Ovary (tissue), 9 donors: Measurements from ENCODE around the gene EPM2A. TPM values are rescaled to one million over a fixed set of nuclear protein-coding genes. Genes with fewer than 3 reads are reported as not detected.

ENCODE experiments used
- DNase-seq, 5 donors: peaks; one replicate each; pipeline ENCODE4 v3.0.0-alpha.2; 2019 to 2020
- H3K27ac ChIP-seq, 2 donors: fragments of 200-600 bp; one replicate each; pipeline versions ENCODE4 v1.5.1 to v1.8.0; 2019 to 2022
- H3K27me3 ChIP-seq: fragments of 200-600 bp; one replicate; pipeline ENCODE4 v1.8.0; 2022
- H3K36me3 ChIP-seq: fragments of 200-600 bp; sonication (generic); one replicate; pipeline ENCODE4 v1.5.1; 2019
- H3K4me1 ChIP-seq: one replicate; pipeline ENCODE4 v1.8.1; 2013; ENCODE audit warnings: mild to moderate bottlenecking, moderate library complexity; ENCODE audit not compliant: insufficient read depth
- H3K4me3 ChIP-seq: fragments of 200-600 bp; sonication (generic); one replicate; pipeline ENCODE4 v1.5.1; 2017
- H3K9me3 ChIP-seq, 2 donors: fragments of 200-600 bp in 1 of 2; sonication (generic) in 1 of 2; one replicate each; pipeline versions ENCODE4 v1.5.1 to v1.8.1; 2013 to 2019; ENCODE audit warnings: mild to moderate bottlenecking in 1 of 2, moderate library complexity in 1 of 2
- EP300 ChIP-seq: sonication (generic); formaldehyde crosslinking; IDR thresholded peaks from one replicate; pipeline ENCODE4 v1.6.1; 2017; ENCODE audit warnings: antibody characterized with exemption
- POLR2A ChIP-seq: fragments of 450-650 bp; IDR thresholded peaks from one replicate; pipeline ENCODE4 v1.6.1; 2017; ENCODE audit warnings: antibody characterized with exemption, mild to moderate bottlenecking, moderate library complexity
- WGBS, 3 donors: extraction: QIAGEN DNeasy Blood & Tissue Kit in 1 of 3; methylation state at CpG; one replicate each; pipeline versions ENCODE4 v1.1.5 to v1.1.7; 2013 to 2017; 5-methylcytosine and 5-hydroxymethylcytosine counted together
- intact Hi-C, 4 donors: fragments of 100-400 bp; cut with DNase I; formaldehyde crosslinking; loops; one replicate each; pipeline versions ENCODE4 v1.11.0 to v1.15.1; 2022 to 2023
- polyA plus RNA-seq, 2 donors: library from polyadenylated mRNA; stranded (reverse); fragments of 200-250 nt in 1 of 2; fragments of 350-450 nt in 1 of 2; fragmentation: Illumina TruSeq in 1 of 2; extraction: RNeasy Lipid Tissue Mini Kit (QIAGEN cat#74804) in 1 of 2; gene quantifications; one replicate each; pipeline ENCODE4 v1.2.3, GENCODE V29; 2013 to 2014
- total RNA-seq, 7 donors: library from RNA; depleted of rRNA in 2 of 7; stranded (reverse); fragments of >200 nt in 2 of 7; fragmentation: NEBNext Ultra II Directional in 3 of 7; extraction: Animal tissue kit (Norgen Biotek cat#: 25700) in 3 of 7; gene quantifications; one replicate each; pipeline versions ENCODE4 v1.1.0 to v1.2.4, GENCODE V29; 2016 to 2023
- TF ChIP-seq, protein P1 (sequence below), 3 donors: fragments of 450-650 bp in 2 of 3; fragments of 200-600 bp in 1 of 3; IDR thresholded peaks; one replicate each; pipeline versions ENCODE4 v1.5.1 to v1.8.0; 2016 to 2022; ENCODE audit warnings: antibody characterized with exemption in 3 of 3, mild to moderate bottlenecking in 1 of 3
- donor health status: DM: no; HTN: no; CAD: no; lungs with moderate emphysema.
- donor health status: DM: no; HTN: no; CAD: no.
- donor health status: Bipolar disorder and iron deficiency.
- donor health status: DM: yes; HTN: yes; CAD: no.
- donor health status: DM: no; HTN: no; CAD: no.
- donor health status: DM: yes; HTN: yes; CAD: no.

EPM2A gene
- total and polyA plus RNA-seq, 9 donors: 6.0 to 23.9 (median 17.5) TPM

DNA sequence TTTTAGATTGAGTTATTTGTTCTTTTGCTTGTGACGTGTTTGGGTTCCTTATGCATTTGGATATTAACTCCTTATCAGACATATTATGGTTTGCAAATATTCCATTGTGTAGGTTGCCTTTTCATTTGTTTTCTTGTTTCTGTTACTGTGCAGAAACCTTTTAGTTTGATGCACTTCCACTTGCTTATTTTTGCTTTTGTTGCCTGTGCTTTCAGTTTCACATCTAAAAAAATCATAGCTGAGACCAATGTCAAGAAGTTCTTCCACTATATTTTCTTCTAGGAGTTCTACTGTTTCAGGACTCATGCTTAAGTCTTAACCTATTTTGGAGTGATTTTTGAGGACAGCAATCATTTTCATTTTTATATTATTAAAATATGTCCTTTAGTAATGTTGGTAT lies 113.5 kb downstream of the EPM2A start:
- Histone ChIP-seq H3K4me1 (no peaks in the 10 kb centered on the region), H3K27ac (no peak overlapping the region), H3K9me3 (no peaks in the 10 kb centered on the region), H3K27me3 (no peaks in the 10 kb centered on the region), H3K36me3 (no peaks in the 10 kb centered on the region), H3K4me3 (no peak overlapping the region)
- TF ChIP-seq EP300: no peak
- TF ChIP-seq, protein P1, sequence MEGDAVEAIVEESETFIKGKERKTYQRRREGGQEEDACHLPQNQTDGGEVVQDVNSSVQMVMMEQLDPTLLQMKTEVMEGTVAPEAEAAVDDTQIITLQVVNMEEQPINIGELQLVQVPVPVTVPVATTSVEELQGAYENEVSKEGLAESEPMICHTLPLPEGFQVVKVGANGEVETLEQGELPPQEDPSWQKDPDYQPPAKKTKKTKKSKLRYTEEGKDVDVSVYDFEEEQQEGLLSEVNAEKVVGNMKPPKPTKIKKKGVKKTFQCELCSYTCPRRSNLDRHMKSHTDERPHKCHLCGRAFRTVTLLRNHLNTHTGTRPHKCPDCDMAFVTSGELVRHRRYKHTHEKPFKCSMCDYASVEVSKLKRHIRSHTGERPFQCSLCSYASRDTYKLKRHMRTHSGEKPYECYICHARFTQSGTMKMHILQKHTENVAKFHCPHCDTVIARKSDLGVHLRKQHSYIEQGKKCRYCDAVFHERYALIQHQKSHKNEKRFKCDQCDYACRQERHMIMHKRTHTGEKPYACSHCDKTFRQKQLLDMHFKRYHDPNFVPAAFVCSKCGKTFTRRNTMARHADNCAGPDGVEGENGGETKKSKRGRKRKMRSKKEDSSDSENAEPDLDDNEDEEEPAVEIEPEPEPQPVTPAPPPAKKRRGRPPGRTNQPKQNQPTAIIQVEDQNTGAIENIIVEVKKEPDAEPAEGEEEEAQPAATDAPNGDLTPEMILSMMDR (IDR thresholded peaks at IDR 0.05): no peak
- no peak for TF ChIP-seq POLR2A
- no peak for DNase-seq
- intact Hi-C loops: no loop called here
- 54 to 71% (median 70%) methylated on average over 1 of the region's 1 CpG for WGBS, 3 donors

DNA sequence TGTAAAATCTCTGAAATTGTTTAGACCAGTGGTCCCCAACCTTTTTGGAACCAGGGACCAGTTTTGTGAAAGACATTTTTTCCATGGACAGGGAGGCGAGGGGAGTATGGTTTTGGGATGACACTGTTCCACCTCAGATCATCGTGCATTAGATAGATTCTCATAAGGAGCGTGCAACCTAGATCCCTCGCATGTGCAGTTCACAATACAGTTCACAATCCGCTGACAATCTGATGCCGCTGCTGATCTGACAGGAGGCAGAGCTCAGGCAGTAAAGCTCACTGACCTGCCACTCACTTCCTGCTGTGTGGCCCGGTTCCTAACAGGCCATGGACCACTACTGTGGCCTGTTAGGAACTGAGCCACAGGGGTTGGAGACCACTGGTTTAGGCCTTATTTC lies 115.2 kb downstream of the EPM2A start:
- Histone ChIP-seq H3K27ac (no peak overlapping the region), H3K4me1 (no peaks in the 10 kb centered on the region), H3K36me3 (no peaks in the 10 kb centered on the region), H3K4me3 (no peak overlapping the region), H3K9me3 (no peaks in the 10 kb centered on the region), H3K27me3 (no peaks in the 10 kb centered on the region)
- 86 to 89% (median 87%) methylated on average over 7 of the region's 7 CpGs for WGBS, 3 donors
- intact Hi-C loops: no loop called here
- DNase-seq: no peak
- TF ChIP-seq POLR2A (no peak), EP300 (no peak)
- TF ChIP-seq, protein P1 (IDR thresholded peaks at IDR 0.05): no peak

DNA sequence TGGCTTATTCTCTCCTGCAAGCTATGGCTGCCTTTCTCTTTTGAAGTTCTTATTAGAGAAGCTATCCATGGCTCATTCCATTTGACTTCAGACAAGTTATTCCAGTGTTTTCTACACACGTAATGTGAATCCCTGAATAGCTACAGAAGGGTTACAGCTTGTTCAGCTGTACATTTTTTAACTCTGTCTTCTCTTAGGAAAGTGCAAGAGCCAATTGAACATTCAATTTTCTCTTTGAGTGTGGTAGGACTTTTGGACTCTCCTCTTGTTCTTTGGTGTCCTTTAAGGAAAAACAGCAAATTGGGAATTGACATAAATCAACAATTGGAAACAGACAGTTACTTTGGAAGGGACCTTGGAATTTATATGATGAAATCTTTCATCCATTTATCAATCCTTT lies 125.8 kb downstream of the EPM2A start:
- H3K4me3 ChIP-seq: no peak overlapping the region
- H3K9me3 ChIP-seq: no peaks in the 10 kb centered on the region
- no peaks in the 10 kb centered on the region for H3K36me3 ChIP-seq
- intact Hi-C loops: no loop called here
- H3K27ac ChIP-seq: no peak overlapping the region
- 54 to 70% (median 58%) methylated on average over 1 of the region's 1 CpG for WGBS, 3 donors
- H3K4me1 ChIP-seq: no peaks in the 10 kb centered on the region
- no peak for DNase-seq
- no peaks in the 10 kb centered on the region for H3K27me3 ChIP-seq
- TF ChIP-seq, protein P1 (IDR thresholded peaks at IDR 0.05): no peak
- TF ChIP-seq EP300 (no peak), POLR2A (no peak)

DNA sequence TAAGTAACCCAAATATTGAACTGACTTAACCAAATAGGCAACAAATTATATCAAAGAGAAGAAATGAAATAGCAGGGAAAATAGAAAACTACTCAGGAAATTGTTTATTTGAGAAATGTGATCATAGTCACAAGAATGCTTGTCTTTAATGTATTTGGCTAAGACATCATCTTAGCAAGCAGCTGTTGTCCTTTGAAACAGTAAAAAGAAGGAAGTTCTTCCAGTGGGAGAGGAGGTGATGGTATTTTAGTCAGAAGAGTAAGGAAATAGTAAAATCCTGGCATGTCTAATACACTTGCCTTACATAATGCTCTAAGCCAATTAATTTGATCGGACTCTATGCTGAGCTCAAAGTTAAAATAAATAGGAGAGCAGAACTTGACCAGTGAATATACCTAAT lies 126.5 kb downstream of the EPM2A start:
- TF ChIP-seq POLR2A (no peak), EP300 (no peak)
- TF ChIP-seq, protein P1 (IDR thresholded peaks at IDR 0.05): no peak
- Histone ChIP-seq H3K27ac (no peak overlapping the region), H3K4me1 (no peaks in the 10 kb centered on the region), H3K27me3 (no peaks in the 10 kb centered on the region), H3K4me3 (no peak overlapping the region), H3K9me3 (no peaks in the 10 kb centered on the region), H3K36me3 (no peaks in the 10 kb centered on the region)
- no peak for DNase-seq
- intact Hi-C loops: no loop called here
- WGBS, 3 donors: 82 to 95% (median 87%) methylated on average over 1 of the region's 1 CpG

DNA sequence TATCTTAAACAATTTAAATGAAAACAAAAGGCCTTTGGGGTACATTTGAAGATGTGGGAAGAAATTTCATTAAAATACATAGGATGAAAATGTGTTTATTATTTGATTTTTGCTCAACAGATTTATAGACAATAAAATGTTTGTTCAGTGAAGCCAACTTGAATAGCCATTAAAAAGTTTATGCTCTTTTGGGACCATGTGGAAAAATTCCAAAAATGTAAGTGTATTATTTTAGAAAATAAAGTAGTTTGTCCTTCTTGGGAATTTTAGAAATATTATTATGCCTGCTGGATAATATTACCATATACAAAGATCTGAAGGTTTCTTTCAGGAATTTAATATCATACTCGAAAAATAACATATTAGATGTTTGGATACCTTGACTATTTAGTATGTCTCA lies 131.3 kb downstream of the EPM2A start:
- H3K27me3 ChIP-seq: no peaks in the 10 kb centered on the region
- no peak overlapping the region for H3K27ac ChIP-seq
- DNase-seq: no peak
- WGBS, 3 donors: 75 to 80% (median 78%) methylated on average over 1 of the region's 1 CpG
- H3K4me3 ChIP-seq: no peak overlapping the region
- TF ChIP-seq, protein P1 (IDR thresholded peaks at IDR 0.05): no peak
- no peak for TF ChIP-seq POLR2A
- TF ChIP-seq EP300: no peak
- H3K9me3 ChIP-seq: no peaks in the 10 kb centered on the region
- no peaks in the 10 kb centered on the region for H3K36me3 ChIP-seq
- intact Hi-C loops: no loop called here
- no peaks in the 10 kb centered on the region for H3K4me1 ChIP-seq
